HepG2 (cell line): ENCODE data around the gene PLA2R1. TPM values are rescaled to one million over a fixed set of nuclear protein-coding genes. Genes with fewer than 3 reads are reported as not detected.

Source experiments
- BRD4 ChIP-seq: sonication (generic); formaldehyde crosslinking; IDR thresholded peaks from 2 replicates; pipeline ENCODE4 v1.4.0; 2020; ENCODE audit warnings: missing genetic modification reagents
- CBFB ChIP-seq: sonication (generic); formaldehyde crosslinking; IDR thresholded peaks from 2 replicates; pipeline ENCODE4 v1.4.0; 2020; ENCODE audit warnings: missing genetic modification reagents
- DRAP1 ChIP-seq: IDR thresholded peaks from 2 replicates; pipeline ENCODE4 v1.6.1; 2016; ENCODE audit warnings: missing genetic modification reagents, missing compliant biosample characterization
- FOSL1 ChIP-seq: sonication (generic); formaldehyde crosslinking; IDR thresholded peaks from 2 replicates; pipeline ENCODE4 v1.9.0; 2021; ENCODE audit warnings: missing genetic modification reagents, borderline replicate concordance
- ISL2 ChIP-seq: sonication (generic); formaldehyde crosslinking; IDR thresholded peaks from 2 replicates; pipeline ENCODE4 v1.5.0; 2020; ENCODE audit warnings: missing genetic modification reagents
- KAT7 ChIP-seq: IDR thresholded peaks from 2 replicates; pipeline ENCODE4 v1.6.1; 2018; ENCODE audit warnings: borderline replicate concordance, missing compliant biosample characterization
- PCBP2 ChIP-seq: fragments of 200-400 bp; formaldehyde crosslinking; optimal IDR thresholded peaks from 2 replicates; pipeline ENCODE3; 2018; ENCODE audit warnings: low read length, low read depth; ENCODE audit not compliant: poor library complexity, severe bottlenecking
- REXO4 ChIP-seq: sonication (generic); formaldehyde crosslinking; IDR thresholded peaks from 2 replicates; pipeline ENCODE4 v1.8.0; 2022; ENCODE audit warnings: missing genetic modification reagents, mild to moderate bottlenecking, borderline replicate concordance
- SSRP1 ChIP-seq: IDR thresholded peaks from 2 replicates; pipeline ENCODE4 v1.6.1; 2016; ENCODE audit warnings: control low read depth
- ZBTB7B ChIP-seq: sonication (generic); formaldehyde crosslinking; IDR thresholded peaks from 2 replicates; pipeline ENCODE4 v1.4.0; 2020; ENCODE audit warnings: missing genetic modification reagents
- ZNF577 ChIP-seq: sonication (generic); formaldehyde crosslinking; IDR thresholded peaks from 2 replicates; pipeline ENCODE4 v1.4.0; 2020; ENCODE audit warnings: mild to moderate bottlenecking, low read depth, missing genetic modification reagents, borderline replicate concordance
- ZNF710 ChIP-seq: sonication (generic); formaldehyde crosslinking; IDR thresholded peaks from 2 replicates; pipeline ENCODE4 v1.5.0; 2020; ENCODE audit warnings: mild to moderate bottlenecking, missing genetic modification reagents, borderline replicate concordance
- ZNF841 ChIP-seq: sonication (generic); formaldehyde crosslinking; IDR thresholded peaks from 2 replicates; pipeline ENCODE4 v1.8.1; 2023; ENCODE audit warnings: missing genetic modification reagents, borderline replicate concordance
- polyA plus RNA-seq, 8 experiments: library from polyadenylated mRNA; depleted of rRNA in 3 of 8; stranded (reverse) in 7 of 8; unstranded in 1 of 8; fragments of >200 nt; fragmentation: Illumina TruSeq in 4 of 8; extraction: Trizol in 4 of 8; gene quantifications; 2 replicates each; pipeline versions ENCODE4 v1.2.1 to v1.2.3, GENCODE V29; 2011 to 2016; ENCODE audit warnings: low read depth in 4 of 8, missing spikeins in 1 of 8, mixed read lengths in 1 of 8; ENCODE audit not compliant: insufficient read depth in 1 of 8
- total RNA-seq, 5 experiments: library from RNA; depleted of rRNA; stranded (reverse); fragments of >200 nt; fragmentation: Illumina TruSeq; extraction: Trizol; gene quantifications; 2 replicates each; pipeline ENCODE4 v1.2.3, GENCODE V29; 2016; ENCODE audit warnings: low read depth in 1 of 5

The PLA2R1 gene
- total and polyA plus RNA-seq, 2 of the 13 experiments (the other 11 are each of a cell fraction or from before 2014, with no cell fraction given) = not detected

GRCh38 chr2:159897081-159897480 lies 165.3 kb downstream of the PLA2R1 start (continued):
- TF ChIP-seq ZNF710 (CRISPR knock-in tag) = no peak
- TF ChIP-seq PCBP2 = no peak
- no peak for TF ChIP-seq REXO4 (CRISPR knock-in tag)
- TF ChIP-seq FOSL1 (CRISPR knock-in tag) = no peak
- TF ChIP-seq CBFB = no peak
- no peak for TF ChIP-seq KAT7
- no peak for TF ChIP-seq ZBTB7B (CRISPR knock-in tag)
- TF ChIP-seq ISL2 (CRISPR knock-in tag) = no peak
- no peak for TF ChIP-seq BRD4 (CRISPR knock-in tag)
- TF ChIP-seq SSRP1 (CRISPR knock-in tag) = no peak
- TF ChIP-seq ZNF841 (CRISPR knock-in tag) = no peak
- TF ChIP-seq ZNF577 (CRISPR knock-in tag) = no peak
- TF ChIP-seq DRAP1 = no peak
